ENCODE measurements around the gene RAI14.

- TF ChIP-seq CTCF (IDR thresholded peaks at IDR 0.05), result no peak
- no peak for TF ChIP-seq POLR2A (IDR thresholded peaks at IDR 0.05)
Observed at GRCh38 chr5:34775886-34776285, 119.8 kb downstream of the RAI14 start.

Data from right lobe of liver (tissue), 4 donors.